HCT116 (cell line): ENCODE results near the gene SELPLG. TPM values are rescaled to one million over a fixed set of nuclear protein-coding genes. Genes with fewer than 3 reads are reported as not detected.

Experiments used
- ATAC-seq: fragments of 200-7000 bp; cut with Tn5 transposase; 2 replicates; pipeline ENCODE4 v1.9.1; 2020; ENCODE audit warnings: mild to moderate bottlenecking, moderate library complexity
- BruUV-seq: library from RNA; stranded (reverse); fragments of 400-500 nt; replicated peaks from 2 replicates; lab custom pipeline; 2021; lab: Mats Ljungman, UMichigan
- CTCF ChIA-PET: fragments of 300-600 bp; sonication (Branson Sonifier 250); formaldehyde crosslinking; loops from one replicate; lab custom pipeline; 2021; ENCODE audit warnings: antibody characterized with exemption; lab: Charles Lee
- POLR2A ChIA-PET: fragments of 300-600, 350-600 bp; sonication (Branson Sonifier 250); formaldehyde crosslinking; loops from one replicate; lab custom pipeline; 2021; ENCODE audit warnings: antibody characterized with exemption; lab: Charles Lee
- RAD21 ChIA-PET, 2 experiments: fragments of 300-600 bp; sonication (Branson Sonifier 250); formaldehyde crosslinking; loops; one replicate each; lab custom pipeline; 2023; ENCODE audit warnings: low total read pairs in 2 of 2; ENCODE audit not compliant: uncharacterized antibody in 2 of 2, unreplicated experiment in 2 of 2, low non-redundant PET in 1 of 2; lab: Charles Lee
- DNase-seq: peaks from one replicate; pipeline ENCODE4 v3.0.0-alpha.2; 2010; ENCODE audit warnings: low read depth, low spot score
- H2AFZ ChIP-seq: fragments of 200-600 bp; shearing (Covaris generic), sonication (generic); 2 replicates; pipeline ENCODE4 v1.6.1; 2017; ENCODE audit warnings: low read depth, mixed run types, mixed read lengths, antibody characterized with exemption, low read length; ENCODE audit not compliant: poor library complexity, severe bottlenecking
- H3K27ac ChIP-seq: 2 replicates; pipeline ENCODE4 v1.5.1; 2012; ENCODE audit warnings: low read depth, low read length
- H3K27me3 ChIP-seq: fragments of 200-600 bp; sonication (generic); 2 replicates; pipeline ENCODE4 v1.6.1; 2016; ENCODE audit warnings: mixed run types, low read length, mixed read lengths; ENCODE audit not compliant: insufficient read depth
- H3K36me3 ChIP-seq, 2 experiments: fragments of 200-500 bp in 1 of 2; fragments of 200-600 bp in 1 of 2; sonication (Bioruptor generic) in 1 of 2; sonication (generic) in 1 of 2; 2 replicates each; pipeline versions ENCODE4 v1.5.1 to v1.6.1; 2014 to 2016; ENCODE audit warnings: low read length in 2 of 2, inconsistent platforms in 1 of 2, mixed read lengths in 1 of 2, mixed run types in 1 of 2; ENCODE audit not compliant: insufficient read depth in 2 of 2, control insufficient read depth in 1 of 2
- H3K4me1 ChIP-seq, 2 experiments: fragments of 200-600 bp in 1 of 2; sonication (generic) in 1 of 2; 2 replicates each; pipeline versions ENCODE4 v1.5.1 to v1.6.1; 2012 to 2017; ENCODE audit warnings: low read length in 2 of 2, inconsistent platforms in 1 of 2, mild to moderate bottlenecking in 1 of 2, mixed read lengths in 1 of 2, mixed run types in 1 of 2, moderate library complexity in 1 of 2; ENCODE audit not compliant: insufficient read depth in 2 of 2, control insufficient read depth in 1 of 2
- H3K4me2 ChIP-seq: fragments of 200-600 bp; sonication (generic); 2 replicates; pipeline ENCODE4 v1.6.1; 2017; ENCODE audit warnings: mixed run types, low read length, mixed read lengths
- H3K4me3 ChIP-seq, 2 experiments: fragments of 200-600 bp in 1 of 2; sonication (generic) in 1 of 2; replicated peaks in 1 of 2; 2 replicates each; pipeline ENCODE4 v1.5.1; 2011 to 2016; ENCODE audit warnings: low read length in 2 of 2, control low read depth in 1 of 2, low read depth in 1 of 2, mild to moderate bottlenecking in 1 of 2, mixed read lengths in 1 of 2, mixed run types in 1 of 2
- H3K79me2 ChIP-seq: fragments of 200-600 bp; sonication (generic); 2 replicates; pipeline ENCODE4 v1.6.1; 2017; ENCODE audit warnings: mild to moderate bottlenecking, mixed run types, low read length, moderate library complexity, mixed read lengths; ENCODE audit not compliant: insufficient read depth
- H3K9ac ChIP-seq: fragments of 200-600 bp; sonication (generic); 2 replicates; pipeline ENCODE4 v1.6.1; 2016; ENCODE audit warnings: low read length, mixed read lengths
- H3K9me2 ChIP-seq: fragments of 200-600 bp; sonication (generic), shearing (Covaris generic); 2 replicates; pipeline ENCODE4 v1.6.1; 2017; ENCODE audit warnings: mixed run types, mild to moderate bottlenecking, moderate library complexity; ENCODE audit not compliant: insufficient read depth
- H3K9me3 ChIP-seq, 2 experiments: fragments of 200-500 bp in 1 of 2; fragments of 200-600 bp in 1 of 2; sonication (Bioruptor generic) in 1 of 2; sonication (generic) in 1 of 2; 2 replicates each; pipeline ENCODE4 v1.6.1; 2014 to 2017; ENCODE audit warnings: low read length in 2 of 2, mixed read lengths in 2 of 2, inconsistent platforms in 1 of 2, low read depth in 1 of 2, mild to moderate bottlenecking in 1 of 2, mixed run types in 1 of 2, moderate library complexity in 1 of 2; ENCODE audit not compliant: control insufficient read depth in 1 of 2, insufficient read depth in 1 of 2
- H4K20me1 ChIP-seq: fragments of 200-600 bp; sonication (generic), shearing (Covaris generic); 2 replicates; pipeline ENCODE4 v1.6.1; 2017; ENCODE audit warnings: mixed run types, mild to moderate bottlenecking, moderate library complexity; ENCODE audit not compliant: insufficient read depth
- ATF3 ChIP-seq: IDR thresholded peaks from 2 replicates; pipeline ENCODE4 v1.6.1; 2012
- CEBPB ChIP-seq: IDR thresholded peaks from 2 replicates; pipeline ENCODE4 v1.6.1; 2012; ENCODE audit warnings: low read depth
- CTCF ChIP-seq, 3 experiments: fragments of 200-600 bp in 1 of 3; sonication (generic) in 1 of 3; IDR thresholded peaks in 2 of 3; conservative IDR thresholded peaks in 1 of 3; 2 replicates each; pipeline ENCODE4 v1.5.1; 2012 to 2017; ENCODE audit warnings: low read depth in 2 of 3, low read length in 2 of 3, antibody characterized with exemption in 1 of 3, borderline replicate concordance in 1 of 3, control low read depth in 1 of 3, mild to moderate bottlenecking in 1 of 3, mixed read lengths in 1 of 3, mixed run types in 1 of 3, moderate library complexity in 1 of 3; ENCODE audit not compliant: insufficient read depth in 1 of 3
- ELF1 ChIP-seq: IDR thresholded peaks from 2 replicates; pipeline ENCODE4 v1.6.1; 2012; ENCODE audit warnings: low read depth, borderline replicate concordance
- EZH2 ChIP-seq: fragments of 200-600 bp; sonication (generic); IDR thresholded peaks from 2 replicates; pipeline ENCODE4 v1.6.1; 2017; ENCODE audit warnings: antibody characterized with exemption, mixed run types
- EZH2phosphoT487 ChIP-seq: fragments of 200-600 bp; IDR thresholded peaks from 2 replicates; pipeline ENCODE4 v1.6.1; 2018; ENCODE audit warnings: antibody characterized with exemption, borderline replicate concordance
- FOSL1 ChIP-seq: IDR thresholded peaks from 2 replicates; pipeline ENCODE4 v1.6.1; 2012; ENCODE audit warnings: low read depth
- JUND ChIP-seq: IDR thresholded peaks from 2 replicates; pipeline ENCODE4 v1.6.1; 2012
- MAX ChIP-seq: IDR thresholded peaks from 2 replicates; pipeline ENCODE4 v1.6.1; 2012
- RAD21 ChIP-seq: IDR thresholded peaks from 2 replicates; pipeline ENCODE4 v1.6.1; 2012; ENCODE audit warnings: low read depth, mild to moderate bottlenecking
- REST ChIP-seq: IDR thresholded peaks from 2 replicates; pipeline ENCODE4 v1.6.1; 2012; ENCODE audit warnings: low read depth
- SRF ChIP-seq: IDR thresholded peaks from 2 replicates; pipeline ENCODE4 v1.6.1; 2012; ENCODE audit warnings: low read depth
- TCF7L2 ChIP-seq: IDR thresholded peaks from 2 replicates; pipeline ENCODE4 v1.7.0; 2011; ENCODE audit warnings: borderline replicate concordance, inconsistent platforms; ENCODE audit not compliant: insufficient read depth, insufficient read length; ENCODE audit errors: extremely low read depth
- YY1 ChIP-seq: IDR thresholded peaks from 2 replicates; pipeline ENCODE4 v1.6.1; 2011; ENCODE audit warnings: low read length, low read depth, moderate library complexity, mild to moderate bottlenecking; ENCODE audit not compliant: insufficient replicate concordance; ENCODE audit errors: extremely low read depth
- ZBTB33 ChIP-seq: IDR thresholded peaks from 2 replicates; pipeline ENCODE4 v1.6.1; 2011; ENCODE audit warnings: mild to moderate bottlenecking, low read length, moderate library complexity; ENCODE audit not compliant: insufficient replicate concordance; ENCODE audit errors: extremely low read depth
- ZFX ChIP-seq: fragments of 450-650 bp; IDR thresholded peaks from 2 replicates; pipeline ENCODE4 v1.6.1; 2017
- ZNF274 ChIP-seq: fragments of 200-500 bp; sonication (Bioruptor generic); IDR thresholded peaks from 2 replicates; pipeline ENCODE4 v1.6.1; 2014; ENCODE audit warnings: mild to moderate bottlenecking, low read depth, low read length, inconsistent platforms
- intact Hi-C: fragments of 100-400 bp; cut with micrococcal nuclease; formaldehyde crosslinking; loops from 2 replicates; pipeline ENCODE4 v1.10.0; 2022
- total RNA-seq: library from RNA; stranded (reverse); gene quantifications from one replicate; pipeline ENCODE4 v1.2.1, GENCODE V29; 2021; ENCODE audit not compliant: unreplicated experiment

SELPLG gene
- total RNA-seq, 1 experiment from 2014 or later: 1.2 TPM

- no peak overlapping the region for H3K4me2 ChIP-seq
- peak; percentile 25; the same call in 1 of the 2 replicates for ATAC-seq
- intact Hi-C loops: no loop called here
- H4K20me1 ChIP-seq: no peaks in the 10 kb centered on the region
- H3K9me3 ChIP-seq: no peaks in the 10 kb centered on the region
- no peak overlapping the region for H3K27ac ChIP-seq
- no peak for DNase-seq
- no peak for TF ChIP-seq YY1
- no peak for TF ChIP-seq CTCF (IDR thresholded peaks at IDR 0.05 in 2 of 3, conservative IDR thresholded peaks at IDR 0.05 in 1 of 3; ENCODE audit: borderline replicate concordance in 1 of 3, insufficient read depth in 1 of 3, low read depth in 2 of 3, low read length in 2 of 3)
- no peak for TF ChIP-seq MAX
- no peak for TF ChIP-seq ZFX
- no peak for TF ChIP-seq ELF1
- TF ChIP-seq ZBTB33: no peak
- TF ChIP-seq RAD21: no peak
- no peak for TF ChIP-seq EZH2
- TF ChIP-seq SRF: no peak
- TF ChIP-seq JUND: no peak
- TF ChIP-seq REST: no peak
- no peak for TF ChIP-seq CEBPB
- TF ChIP-seq FOSL1: no peak
- no peak for TF ChIP-seq TCF7L2
- TF ChIP-seq EZH2phosphoT487: no peak
- no peak for TF ChIP-seq ATF3
- TF ChIP-seq ZNF274: no peak
- H3K9ac ChIP-seq: no peak overlapping the region
- no TSS peak for BruUV-seq
- H3K36me3 ChIP-seq: no peaks in the 10 kb centered on the region
- no peaks in the 10 kb centered on the region for H3K4me1 ChIP-seq
- H3K79me2 ChIP-seq: no peaks in the 10 kb centered on the region
- ChIA-PET CTCF (no interaction called here), RAD21 (no interaction called here), POLR2A (no interaction called here)
- H3K27me3 ChIP-seq: no peaks in the 10 kb centered on the region
- no peak overlapping the region for H2AFZ ChIP-seq
- no peaks in the 10 kb centered on the region for H3K9me2 ChIP-seq
- no peak overlapping the region for H3K4me3 ChIP-seq
Observed at GRCh38 chr12:108589028-108589839, 44.5 kb downstream of the SELPLG start.
